Central memory CD8-positive, alpha-beta T cell (primary cell): ENCODE measurements around the gene NTSR2.

Experiments
- ATAC-seq: fragments of 150-1000 bp; cut with Tn5 transposase; replicated peaks from 2 replicates; pipeline ENCODE4 v1.10.0; 2022; ENCODE audit warnings: mild to moderate bottlenecking, moderate FRiP score, moderate number of reproducible peaks; ENCODE audit not compliant: poor library complexity, severe bottlenecking; ENCODE audit errors: extremely low read depth
- DNase-seq, 2 donors: peaks; one replicate each; pipeline ENCODE4 v3.0.0; 2021; ENCODE audit warnings: low spot score in 2 of 2
- H3K27ac Mint-ChIP-seq: one replicate; pipeline ENCODE4 v1.8.0; 2022; ENCODE audit warnings: low read depth, mild to moderate bottlenecking, moderate library complexity, mixed read lengths
- H3K27me3 Mint-ChIP-seq: one replicate; pipeline ENCODE4 v1.8.0; 2022; ENCODE audit warnings: mixed read lengths
- H3K36me3 Mint-ChIP-seq: one replicate; pipeline ENCODE4 v1.8.0; 2022; ENCODE audit warnings: mild to moderate bottlenecking, moderate library complexity, mixed read lengths; ENCODE audit not compliant: insufficient read depth
- H3K4me1 Mint-ChIP-seq: one replicate; pipeline ENCODE4 v1.8.0; 2022; ENCODE audit warnings: mixed read lengths
- H3K4me3 Mint-ChIP-seq: one replicate; pipeline ENCODE4 v1.8.0; 2022; ENCODE audit warnings: mild to moderate bottlenecking, moderate library complexity, mixed read lengths
- H3K9me3 Mint-ChIP-seq: one replicate; pipeline ENCODE4 v1.8.0; 2022; ENCODE audit warnings: mixed read lengths

The NTSR2 gene, protein sequence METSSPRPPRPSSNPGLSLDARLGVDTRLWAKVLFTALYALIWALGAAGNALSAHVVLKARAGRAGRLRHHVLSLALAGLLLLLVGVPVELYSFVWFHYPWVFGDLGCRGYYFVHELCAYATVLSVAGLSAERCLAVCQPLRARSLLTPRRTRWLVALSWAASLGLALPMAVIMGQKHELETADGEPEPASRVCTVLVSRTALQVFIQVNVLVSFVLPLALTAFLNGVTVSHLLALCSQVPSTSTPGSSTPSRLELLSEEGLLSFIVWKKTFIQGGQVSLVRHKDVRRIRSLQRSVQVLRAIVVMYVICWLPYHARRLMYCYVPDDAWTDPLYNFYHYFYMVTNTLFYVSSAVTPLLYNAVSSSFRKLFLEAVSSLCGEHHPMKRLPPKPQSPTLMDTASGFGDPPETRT

DNA sequence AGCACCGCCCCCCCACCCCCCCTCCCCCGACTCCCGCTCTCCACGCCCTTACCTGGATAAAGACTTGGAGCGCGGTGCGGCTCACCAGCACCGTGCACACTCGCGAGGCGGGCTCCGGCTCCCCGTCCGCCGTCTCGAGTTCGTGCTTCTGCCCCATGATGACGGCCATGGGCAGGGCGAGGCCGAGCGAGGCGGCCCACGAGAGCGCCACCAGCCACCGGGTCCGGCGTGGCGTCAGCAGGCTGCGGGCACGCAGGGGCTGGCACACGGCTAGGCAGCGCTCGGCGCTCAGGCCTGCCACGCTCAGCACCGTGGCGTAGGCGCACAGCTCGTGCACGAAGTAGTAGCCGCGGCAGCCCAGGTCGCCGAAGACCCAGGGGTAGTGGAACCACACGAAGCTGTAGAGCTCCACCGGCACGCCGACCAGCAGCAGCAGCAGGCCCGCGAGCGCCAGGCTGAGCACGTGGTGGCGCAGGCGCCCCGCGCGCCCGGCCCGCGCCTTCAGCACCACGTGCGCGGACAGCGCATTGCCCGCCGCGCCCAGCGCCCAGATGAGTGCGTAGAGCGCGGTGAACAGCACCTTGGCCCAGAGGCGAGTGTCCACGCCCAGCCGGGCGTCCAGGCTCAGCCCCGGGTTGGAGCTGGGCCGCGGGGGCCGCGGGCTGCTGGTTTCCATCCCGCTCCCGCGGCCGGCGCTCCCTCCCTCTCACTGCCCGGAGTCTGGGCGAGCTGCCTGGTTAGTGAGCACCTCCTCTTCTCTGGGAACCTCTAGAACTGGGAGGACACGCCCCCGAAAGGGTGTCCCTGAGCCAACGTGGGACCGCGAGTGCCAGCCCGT lies at the start of gene NTSR2:
Gene NTSR2, minus strand, starts transcription at position 742 of the 838 bp plus-strand sequence. Its CDS starts 66 bp downstream, at position 676.
- ATAC-seq = peak; percentile 19
- DNase-seq = no peak
- H3K4me1 Mint-ChIP-seq = peaks cover 6% of the 10 kb centered on the region
- peaks cover 64% of the 10 kb centered on the region for H3K27me3 Mint-ChIP-seq
- H3K9me3 Mint-ChIP-seq = peaks cover 5% of the 10 kb centered on the region
- no peaks in the 10 kb centered on the region for H3K36me3 Mint-ChIP-seq
- H3K27ac Mint-ChIP-seq = no peak within 1 kb of the TSS
- no peak within 1 kb of the TSS for H3K4me3 Mint-ChIP-seq

DNA sequence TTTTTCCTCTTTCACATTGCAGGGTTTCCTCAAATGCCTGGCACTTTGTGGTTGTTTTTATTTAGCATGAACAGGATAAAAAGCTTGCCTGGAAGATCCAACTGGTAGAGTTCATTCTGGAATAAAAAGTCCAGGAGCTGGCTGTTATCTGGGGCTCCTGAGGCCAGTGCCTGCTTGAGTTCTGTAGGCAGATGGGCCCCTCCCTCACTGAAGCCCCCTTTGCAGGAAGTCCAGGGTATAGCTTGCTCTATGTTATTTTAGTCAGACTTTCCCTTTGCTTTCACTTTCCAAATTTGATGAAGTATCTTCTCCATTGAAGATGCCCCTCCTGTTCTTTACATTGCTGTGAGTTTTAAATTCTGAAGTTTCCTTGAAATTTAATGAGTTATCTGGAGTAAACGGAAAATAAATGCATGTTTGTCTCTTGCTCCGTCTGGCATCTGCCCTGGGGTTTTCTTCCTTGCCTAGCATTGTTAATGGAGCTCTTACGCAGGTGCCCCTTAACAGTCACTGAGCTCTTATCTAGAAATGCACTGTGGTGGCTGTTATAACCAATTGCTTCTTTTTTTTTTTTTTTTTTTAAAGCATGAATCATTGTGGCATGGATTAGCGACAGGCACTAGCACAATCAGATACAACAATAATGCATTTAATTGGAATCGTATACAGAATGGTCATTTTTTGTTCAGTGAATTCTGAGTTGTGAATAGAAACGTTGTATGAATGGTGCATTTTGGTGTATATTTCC lies 49.4 kb upstream of the NTSR2 start:
- Mint-ChIP-seq H3K27ac (no peak overlapping the region), H3K4me1 (peaks cover 8% of the 10 kb centered on the region), H3K9me3 (no peaks in the 10 kb centered on the region), H3K36me3 (peaks cover 2% of the 10 kb centered on the region), H3K27me3 (peaks cover 86% of the 10 kb centered on the region), H3K4me3 (no peak overlapping the region)
- no peak for DNase-seq
- no peak for ATAC-seq

- DNase-seq (no peak), ATAC-seq (no peak)
- H3K4me1 Mint-ChIP-seq = peaks cover 8% of the 10 kb centered on the region
- no peak overlapping the region for H3K4me3 Mint-ChIP-seq
- peaks cover 2% of the 10 kb centered on the region for H3K36me3 Mint-ChIP-seq
- H3K9me3 Mint-ChIP-seq = no peaks in the 10 kb centered on the region
- H3K27me3 Mint-ChIP-seq = peaks cover 80% of the 10 kb centered on the region
- H3K27ac Mint-ChIP-seq = no peak overlapping the region
Measured at GRCh38 chr2:11718606-11719005, 48.6 kb upstream of the NTSR2 start.

- ATAC-seq = no peak
- H3K36me3 Mint-ChIP-seq = peaks cover 2% of the 10 kb centered on the region
- DNase-seq = no peak
- peaks cover 8% of the 10 kb centered on the region for H3K4me1 Mint-ChIP-seq
- peaks cover 80% of the 10 kb centered on the region for H3K27me3 Mint-ChIP-seq
- H3K27ac Mint-ChIP-seq = no peak overlapping the region
- H3K9me3 Mint-ChIP-seq = no peaks in the 10 kb centered on the region
- no peak overlapping the region for H3K4me3 Mint-ChIP-seq
Measured at GRCh38 chr2:11717623-11718022, 47.6 kb upstream of the NTSR2 start.

GRCh38 chr2:11716689-11717321 lies 46.8 kb upstream of the NTSR2 start:
- Mint-ChIP-seq H3K4me3 (no peak overlapping the region), H3K36me3 (peaks cover 2% of the 10 kb centered on the region), H3K4me1 (peaks cover 8% of the 10 kb centered on the region), H3K27me3 (peaks cover 76% of the 10 kb centered on the region), H3K9me3 (no peaks in the 10 kb centered on the region), H3K27ac (no peak overlapping the region)
- DNase-seq (no peak), ATAC-seq (no peak)

DNA sequence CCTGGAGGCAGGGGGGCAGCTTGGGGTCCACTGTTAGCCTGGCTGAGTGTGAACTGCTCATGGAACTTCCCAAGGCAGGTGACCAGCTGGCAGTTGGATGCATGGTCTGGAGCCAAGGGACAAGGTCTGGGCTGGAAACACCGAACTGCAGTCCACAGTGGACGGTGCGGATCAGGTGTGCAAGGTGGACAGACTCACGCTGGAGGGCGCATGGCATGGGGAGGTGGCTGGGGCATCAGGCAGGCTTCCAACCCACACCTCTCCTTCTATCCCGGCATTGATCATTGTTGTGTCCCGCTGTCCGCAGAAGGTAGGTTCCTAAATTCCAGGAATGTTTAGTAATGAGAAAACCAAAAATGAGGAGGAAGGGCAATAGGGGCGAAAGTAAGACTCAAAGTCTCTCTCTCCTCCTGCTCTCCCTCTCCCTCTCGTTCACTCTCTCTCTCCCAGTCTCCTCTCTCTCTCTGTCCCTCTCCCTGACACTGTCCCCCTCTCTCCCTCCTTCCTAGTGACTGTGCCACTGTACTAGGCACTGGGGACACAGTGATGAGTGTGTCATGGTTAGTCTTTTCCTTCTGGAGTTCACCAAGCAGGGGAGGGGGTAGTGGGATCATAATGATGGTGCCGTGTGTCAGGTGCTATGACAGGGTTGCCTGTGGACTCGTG lies 46.1 kb upstream of the NTSR2 start:
- peaks cover 2% of the 10 kb centered on the region for H3K36me3 Mint-ChIP-seq
- H3K4me3 Mint-ChIP-seq = no peak overlapping the region
- H3K27ac Mint-ChIP-seq = no peak overlapping the region
- no peak for DNase-seq
- no peak for ATAC-seq
- peaks cover 69% of the 10 kb centered on the region for H3K27me3 Mint-ChIP-seq
- no peaks in the 10 kb centered on the region for H3K9me3 Mint-ChIP-seq
- H3K4me1 Mint-ChIP-seq = peaks cover 8% of the 10 kb centered on the region

DNA sequence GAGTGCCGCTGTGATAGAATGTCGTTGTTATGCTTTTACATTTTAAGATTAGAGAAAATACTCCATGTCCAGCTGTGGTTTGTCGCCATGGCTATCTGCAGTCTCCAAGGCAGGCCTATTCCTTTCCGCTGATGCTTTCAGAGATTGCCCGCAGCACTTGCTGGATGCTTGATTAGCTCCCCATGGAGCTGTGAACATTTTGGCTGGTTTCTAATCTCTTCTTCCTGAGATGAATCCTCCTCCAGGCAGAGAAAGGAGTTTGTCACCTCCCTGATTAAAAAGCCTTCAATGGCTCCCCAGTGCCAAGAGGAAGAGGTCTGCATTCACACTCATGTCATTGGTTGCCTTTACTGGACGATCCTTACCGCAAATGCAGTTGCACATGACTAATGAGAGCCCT lies 43.8 kb upstream of the NTSR2 start:
- Mint-ChIP-seq H3K27ac (no peak overlapping the region), H3K4me1 (no peaks in the 10 kb centered on the region), H3K27me3 (peaks cover 46% of the 10 kb centered on the region), H3K9me3 (no peaks in the 10 kb centered on the region), H3K4me3 (no peak overlapping the region), H3K36me3 (no peaks in the 10 kb centered on the region)
- ATAC-seq (no peak), DNase-seq (no peak)

- Mint-ChIP-seq H3K9me3 (no peaks in the 10 kb centered on the region), H3K36me3 (no peaks in the 10 kb centered on the region), H3K27ac (no peak overlapping the region), H3K27me3 (peaks cover 37% of the 10 kb centered on the region), H3K4me3 (no peak overlapping the region), H3K4me1 (no peaks in the 10 kb centered on the region)
- ATAC-seq = no peak
- no peak for DNase-seq
Measured at GRCh38 chr2:11712866-11713265, 42.9 kb upstream of the NTSR2 start.

GRCh38 chr2:11711751-11712150 lies 41.8 kb upstream of the NTSR2 start:
- no peak overlapping the region for H3K4me3 Mint-ChIP-seq
- H3K27ac Mint-ChIP-seq = no peak overlapping the region
- H3K36me3 Mint-ChIP-seq = no peaks in the 10 kb centered on the region
- H3K9me3 Mint-ChIP-seq = no peaks in the 10 kb centered on the region
- DNase-seq = no peak
- ATAC-seq = no peak
- H3K27me3 Mint-ChIP-seq = peaks cover 25% of the 10 kb centered on the region
- H3K4me1 Mint-ChIP-seq = no peaks in the 10 kb centered on the region

GRCh38 chr2:11711354-11711716 lies 41.3 kb upstream of the NTSR2 start:
- DNase-seq = no peak

GRCh38 chr2:11710632-11711353 lies 40.8 kb upstream of the NTSR2 start:
- ATAC-seq (no peak), DNase-seq (no peak)
- H3K9me3 Mint-ChIP-seq = no peaks in the 10 kb centered on the region
- peaks cover 16% of the 10 kb centered on the region for H3K27me3 Mint-ChIP-seq
- H3K4me3 Mint-ChIP-seq = no peak overlapping the region
- no peak overlapping the region for H3K27ac Mint-ChIP-seq
- H3K4me1 Mint-ChIP-seq = no peaks in the 10 kb centered on the region
- H3K36me3 Mint-ChIP-seq = no peaks in the 10 kb centered on the region

More at GRCh38 chr2:11711354-11711716, 41.3 kb upstream of the NTSR2 start:
- H3K36me3 Mint-ChIP-seq = no peaks in the 10 kb centered on the region
- H3K27ac Mint-ChIP-seq = no peak overlapping the region
- no peaks in the 10 kb centered on the region for H3K9me3 Mint-ChIP-seq
- ATAC-seq = no peak
- no peak overlapping the region for H3K4me3 Mint-ChIP-seq
- H3K27me3 Mint-ChIP-seq = peaks cover 21% of the 10 kb centered on the region
- no peaks in the 10 kb centered on the region for H3K4me1 Mint-ChIP-seq
